Mesodermal cell (in vitro differentiated cells): ENCODE data around the gene AMFR.

Experiments
- H3K27ac ChIP-seq: 2 replicates; pipeline ENCODE4 v1.7.0; 2013; ENCODE audit warnings: mild to moderate bottlenecking, low read depth, low read length, moderate library complexity; ENCODE audit not compliant: severe bottlenecking
- H3K36me3 ChIP-seq: 2 replicates; pipeline ENCODE4 v1.7.1; 2013; ENCODE audit warnings: mild to moderate bottlenecking, low read length, moderate library complexity; ENCODE audit not compliant: control insufficient read depth, insufficient read depth
- H3K4me1 ChIP-seq: one replicate; pipeline ENCODE4 v1.7.1; 2013; ENCODE audit warnings: mild to moderate bottlenecking, low read length; ENCODE audit not compliant: insufficient read depth, control insufficient read depth, poor library complexity, severe bottlenecking
- H3K4me3 ChIP-seq: 2 replicates; pipeline ENCODE4 v1.7.0; 2013; ENCODE audit warnings: low read length, control low read depth, mild to moderate bottlenecking; ENCODE audit not compliant: insufficient read depth, poor library complexity, severe bottlenecking; ENCODE audit errors: extremely low read depth
- H3K9me3 ChIP-seq: 2 replicates; pipeline ENCODE4 v1.7.1; 2013; ENCODE audit warnings: mild to moderate bottlenecking, low read length, moderate library complexity; ENCODE audit not compliant: control insufficient read depth
- WGBS, 2 experiments: methylation state at CpG; one replicate each; pipeline ENCODE4 v1.1.5; 2013; ENCODE audit warnings: missing lambda C conversion rate in 2 of 2; ENCODE audit not compliant: insufficient coverage in 2 of 2; 5-methylcytosine and 5-hydroxymethylcytosine counted together

AMFR gene

GRCh38 chr16:56330476-56330875, 94.9 kb downstream of the AMFR start:
- H3K4me1 ChIP-seq, result no peaks in the 10 kb centered on the region
- WGBS, 2 experiments, result 81 to 83% methylated on average over 3 to 4 of the region's 4 CpGs
- H3K36me3 ChIP-seq, result no peaks in the 10 kb centered on the region
- no peaks in the 10 kb centered on the region for H3K9me3 ChIP-seq
- H3K27ac ChIP-seq, result no peak overlapping the region
- no peak overlapping the region for H3K4me3 ChIP-seq

DNA sequence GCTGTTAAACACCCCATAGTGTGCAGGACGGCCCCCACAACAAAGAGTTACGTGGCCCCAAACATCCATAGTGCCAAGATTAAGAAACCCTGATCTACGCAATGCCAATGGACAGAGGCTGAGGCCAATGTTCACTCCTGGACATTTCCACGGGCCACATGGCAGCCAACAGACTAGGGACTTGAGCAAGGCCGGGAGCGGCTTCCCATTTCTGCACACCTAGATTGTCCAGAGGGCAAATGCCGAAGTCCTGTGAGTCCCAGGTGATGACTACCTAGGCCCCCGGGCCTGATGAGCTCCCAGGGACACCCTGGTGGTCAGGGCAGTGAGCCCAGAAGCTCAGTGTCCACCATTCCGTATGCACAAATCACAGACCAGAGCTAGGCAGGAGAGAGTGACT, 95.5 kb downstream of the AMFR start:
- no peaks in the 10 kb centered on the region for H3K4me1 ChIP-seq
- no peaks in the 10 kb centered on the region for H3K9me3 ChIP-seq
- WGBS, 2 experiments, result 82 to 88% methylated on average over 9 of the region's 9 CpGs
- H3K36me3 ChIP-seq, result no peaks in the 10 kb centered on the region
- H3K27ac ChIP-seq, result no peak overlapping the region
- no peak overlapping the region for H3K4me3 ChIP-seq

DNA sequence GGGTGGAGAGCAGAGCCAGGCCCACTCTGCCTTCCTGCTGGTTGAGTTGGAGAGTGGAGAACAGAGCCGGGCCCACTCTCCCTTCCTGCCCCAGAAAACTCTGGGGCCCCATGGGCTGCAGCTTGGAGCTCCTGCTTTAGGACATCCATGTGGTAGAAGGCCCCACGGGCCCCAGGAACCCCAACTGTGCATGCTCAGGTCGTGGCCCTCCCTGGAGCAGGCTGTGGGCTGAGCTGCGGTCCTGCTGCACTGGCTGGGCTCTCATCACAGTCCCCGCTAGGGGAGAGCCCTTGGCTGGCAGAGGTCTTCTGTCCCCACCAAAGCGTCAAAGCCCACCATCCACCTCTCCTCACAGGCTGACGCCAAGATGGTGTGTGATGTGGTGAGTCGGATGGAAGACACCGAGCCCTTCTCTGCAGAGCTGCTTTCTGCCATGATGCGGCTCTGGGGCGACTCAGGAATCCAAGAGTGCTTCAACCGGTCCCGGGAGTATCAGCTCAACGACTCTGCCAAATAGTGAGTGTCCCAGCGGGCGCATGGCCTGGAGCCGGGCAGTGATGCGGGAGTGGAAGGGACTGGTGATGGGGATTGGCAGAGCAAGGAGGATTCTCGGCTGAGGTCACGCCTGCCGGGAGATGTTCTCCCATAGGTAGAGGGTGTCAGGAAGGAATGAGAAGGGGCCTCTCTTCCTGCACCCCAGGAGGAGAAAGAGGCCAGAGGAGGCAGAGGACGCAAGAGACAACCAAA, 96.9 kb downstream of the AMFR start:
- Histone ChIP-seq H3K27ac (no peak overlapping the region), H3K9me3 (no peaks in the 10 kb centered on the region), H3K4me3 (no peak overlapping the region), H3K4me1 (no peaks in the 10 kb centered on the region), H3K36me3 (no peaks in the 10 kb centered on the region)
- WGBS, 2 experiments, result 94 to 95% methylated on average over 9 to 20 of the region's 22 CpGs

GRCh38 chr16:56327929-56328258, 97.5 kb downstream of the AMFR start:
- Histone ChIP-seq H3K4me3 (no peak overlapping the region), H3K27ac (no peak overlapping the region), H3K36me3 (no peaks in the 10 kb centered on the region), H3K9me3 (no peaks in the 10 kb centered on the region), H3K4me1 (no peaks in the 10 kb centered on the region)
- no CpG with 5 or more reads among the region's 6 CpGs for WGBS, 2 experiments

GRCh38 chr16:56327071-56327928, 98.0 kb downstream of the AMFR start:
- 90% methylated on average over 8 to 12 of the region's 18 CpGs for WGBS, 2 experiments
- H3K27ac ChIP-seq, result no peak overlapping the region
- H3K4me3 ChIP-seq, result no peak overlapping the region
- H3K36me3 ChIP-seq, result no peaks in the 10 kb centered on the region
- H3K4me1 ChIP-seq, result no peaks in the 10 kb centered on the region
- no peaks in the 10 kb centered on the region for H3K9me3 ChIP-seq

DNA sequence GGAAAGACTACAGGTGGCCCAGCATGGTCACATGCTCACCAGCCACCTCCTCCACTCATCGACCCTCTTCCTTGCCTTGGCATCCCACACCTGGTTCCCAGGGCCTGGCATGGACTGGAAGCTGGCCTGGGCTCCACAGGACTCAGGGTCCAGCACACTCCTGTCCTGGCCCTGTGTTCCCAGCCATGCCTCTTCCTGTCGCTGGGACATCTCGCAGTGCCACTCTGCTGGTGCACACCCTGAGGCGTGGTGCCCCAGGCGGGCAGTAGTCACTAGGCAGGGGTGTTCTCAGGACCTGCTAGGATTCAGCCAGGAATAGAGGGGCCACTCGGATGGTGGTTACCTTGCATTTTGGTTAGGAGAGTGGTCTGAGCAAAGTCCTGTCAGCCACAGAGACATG, 99.4 kb downstream of the AMFR start:
- H3K27ac ChIP-seq, result no peak overlapping the region
- no peaks in the 10 kb centered on the region for H3K36me3 ChIP-seq
- 90% methylated on average over 6 of the region's 6 CpGs for WGBS, 2 experiments
- no peak overlapping the region for H3K4me3 ChIP-seq
- no peaks in the 10 kb centered on the region for H3K4me1 ChIP-seq
- H3K9me3 ChIP-seq, result no peaks in the 10 kb centered on the region

DNA sequence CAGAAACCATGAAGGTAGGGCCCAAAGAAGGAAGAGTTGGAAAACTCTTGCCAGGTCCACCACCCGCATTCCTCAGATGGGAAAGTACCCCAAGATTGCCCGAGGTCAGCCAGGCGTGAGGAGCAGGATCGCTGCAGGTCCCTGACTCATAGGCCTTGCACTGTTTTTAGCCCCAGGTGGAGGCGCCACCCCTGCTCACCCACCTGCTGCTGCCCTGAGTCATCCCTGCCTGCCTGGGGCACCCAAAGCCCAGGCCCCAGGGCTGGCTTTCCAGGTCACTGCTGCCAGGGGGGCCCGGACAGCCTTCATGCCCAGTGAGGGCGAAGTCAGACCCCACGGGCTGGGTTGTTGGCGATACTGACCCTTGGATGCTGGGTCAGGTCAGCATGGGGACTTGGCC, 100.9 kb downstream of the AMFR start:
- no peaks in the 10 kb centered on the region for H3K9me3 ChIP-seq
- 90 to 96% methylated on average over 8 to 9 of the region's 9 CpGs for WGBS, 2 experiments
- no peaks in the 10 kb centered on the region for H3K4me1 ChIP-seq
- H3K27ac ChIP-seq, result no peak overlapping the region
- H3K4me3 ChIP-seq, result no peak overlapping the region
- no peaks in the 10 kb centered on the region for H3K36me3 ChIP-seq

GRCh38 chr16:56321571-56321970, 103.8 kb downstream of the AMFR start:
- Histone ChIP-seq H3K9me3 (no peaks in the 10 kb centered on the region), H3K36me3 (no peaks in the 10 kb centered on the region), H3K27ac (no peak overlapping the region), H3K4me3 (no peak overlapping the region), H3K4me1 (no peaks in the 10 kb centered on the region)
- WGBS, 2 experiments, result 87 to 99% methylated on average over 4 to 8 of the region's 9 CpGs

GRCh38 chr16:56320811-56321558, 104.4 kb downstream of the AMFR start:
- 92 to 94% methylated on average over 5 of the region's 7 CpGs for WGBS, 2 experiments
- H3K36me3 ChIP-seq, result no peaks in the 10 kb centered on the region
- H3K27ac ChIP-seq, result no peak overlapping the region
- no peaks in the 10 kb centered on the region for H3K9me3 ChIP-seq
- H3K4me3 ChIP-seq, result no peak overlapping the region
- H3K4me1 ChIP-seq, result no peaks in the 10 kb centered on the region

- 95 to 96% methylated on average over 8 of the region's 8 CpGs for WGBS, 2 experiments
- Histone ChIP-seq H3K36me3 (no peaks in the 10 kb centered on the region), H3K9me3 (no peaks in the 10 kb centered on the region), H3K4me1 (no peaks in the 10 kb centered on the region), H3K4me3 (no peak overlapping the region), H3K27ac (no peak overlapping the region)
Observed at GRCh38 chr16:56320056-56320455, 105.3 kb downstream of the AMFR start.
